ENCODE measurements around the gene ARHGEF38.

The ARHGEF38 gene

DNA sequence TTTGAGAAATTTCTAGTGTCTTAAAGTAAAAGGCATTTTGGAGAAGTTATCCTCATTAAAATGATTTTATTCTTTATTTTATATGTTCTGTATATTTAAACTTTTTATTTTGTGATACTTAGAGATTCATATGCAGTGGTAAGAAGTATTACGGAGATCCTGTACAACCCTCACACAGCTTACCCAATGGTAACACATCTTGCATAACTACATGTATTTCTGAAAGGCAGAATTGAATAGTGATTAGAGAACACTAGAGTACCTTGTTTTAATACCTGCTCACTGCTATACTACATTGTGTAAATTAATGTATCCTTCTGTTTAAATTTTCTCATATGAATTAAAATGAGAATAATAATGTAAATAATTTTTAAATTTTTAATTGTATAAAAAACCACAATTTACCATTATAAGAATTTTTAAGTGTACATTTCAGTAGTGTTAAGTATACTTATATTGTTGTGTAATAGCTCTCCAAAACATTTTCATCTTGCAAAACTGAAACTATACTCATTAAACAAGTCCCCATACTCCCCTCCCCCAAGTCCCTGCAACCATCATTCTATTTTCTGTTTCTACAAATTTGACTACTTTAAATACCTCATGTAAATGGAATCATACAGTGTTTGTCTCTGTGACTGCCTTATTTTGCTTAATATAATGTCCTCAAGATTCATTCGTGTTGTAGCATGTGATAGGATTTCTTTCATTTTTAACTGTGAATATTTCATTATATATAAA is 110.7 kb downstream of the ARHGEF38 start:
- TF ChIP-seq, protein P1, sequence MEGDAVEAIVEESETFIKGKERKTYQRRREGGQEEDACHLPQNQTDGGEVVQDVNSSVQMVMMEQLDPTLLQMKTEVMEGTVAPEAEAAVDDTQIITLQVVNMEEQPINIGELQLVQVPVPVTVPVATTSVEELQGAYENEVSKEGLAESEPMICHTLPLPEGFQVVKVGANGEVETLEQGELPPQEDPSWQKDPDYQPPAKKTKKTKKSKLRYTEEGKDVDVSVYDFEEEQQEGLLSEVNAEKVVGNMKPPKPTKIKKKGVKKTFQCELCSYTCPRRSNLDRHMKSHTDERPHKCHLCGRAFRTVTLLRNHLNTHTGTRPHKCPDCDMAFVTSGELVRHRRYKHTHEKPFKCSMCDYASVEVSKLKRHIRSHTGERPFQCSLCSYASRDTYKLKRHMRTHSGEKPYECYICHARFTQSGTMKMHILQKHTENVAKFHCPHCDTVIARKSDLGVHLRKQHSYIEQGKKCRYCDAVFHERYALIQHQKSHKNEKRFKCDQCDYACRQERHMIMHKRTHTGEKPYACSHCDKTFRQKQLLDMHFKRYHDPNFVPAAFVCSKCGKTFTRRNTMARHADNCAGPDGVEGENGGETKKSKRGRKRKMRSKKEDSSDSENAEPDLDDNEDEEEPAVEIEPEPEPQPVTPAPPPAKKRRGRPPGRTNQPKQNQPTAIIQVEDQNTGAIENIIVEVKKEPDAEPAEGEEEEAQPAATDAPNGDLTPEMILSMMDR (IDR thresholded peaks at IDR 0.05; ENCODE audit: extremely low read depth, insufficient read depth, missing control alignments), result no peak
- no peak for DNase-seq (ENCODE audit: low spot score)
- in situ Hi-C loops (cut with MboI; ENCODE audit: low pct_unique_long_range_greater_than_20kb, low sequenced_read_pairs, unreplicated experiment), result no loop called here

DNA sequence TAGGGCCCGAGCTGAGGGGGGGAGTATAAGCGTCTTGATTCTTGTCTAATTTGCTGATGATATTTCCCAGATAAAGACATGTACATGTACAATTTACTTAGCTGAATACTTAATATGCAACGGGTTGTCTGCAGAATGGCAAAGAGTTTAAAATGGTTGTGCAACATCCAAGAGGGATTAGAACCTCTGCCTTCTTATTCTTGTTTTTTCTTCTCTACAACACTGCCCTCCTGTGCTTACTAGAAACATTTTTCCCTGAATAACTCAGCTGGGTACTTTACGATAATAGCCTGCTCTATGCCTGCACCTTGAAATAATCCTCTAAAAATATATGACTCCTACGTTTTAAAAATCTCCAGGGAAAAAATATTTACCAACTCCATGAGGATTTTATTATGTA is 114.3 kb downstream of the ARHGEF38 start:
- in situ Hi-C loops (cut with MboI; ENCODE audit: low pct_unique_long_range_greater_than_20kb, low sequenced_read_pairs, unreplicated experiment), result no loop called here
- DNase-seq (ENCODE audit: low spot score), result peak; percentile 36
- TF ChIP-seq, protein P1 (IDR thresholded peaks at IDR 0.05; ENCODE audit: extremely low read depth, insufficient read depth, missing control alignments), result peak; percentile 37

DNA sequence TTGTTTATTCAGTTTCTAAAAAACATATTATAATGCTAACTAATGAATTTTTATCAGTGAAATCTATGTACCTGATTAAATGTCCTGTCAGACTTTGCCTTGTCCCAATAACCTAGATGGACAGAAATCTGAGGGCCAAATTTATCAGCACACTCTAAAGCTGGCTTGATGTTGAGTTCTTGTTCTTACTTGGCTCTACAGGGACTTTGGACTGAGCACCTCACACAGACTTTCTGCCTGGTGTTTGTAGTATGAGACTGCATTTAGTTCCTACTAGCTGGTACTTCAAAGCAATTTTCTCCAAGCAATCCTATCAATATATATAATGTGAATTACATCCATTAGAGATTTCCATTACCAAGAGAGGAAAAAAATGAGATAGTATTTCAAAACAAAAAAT is 118.3 kb downstream of the ARHGEF38 start:
- in situ Hi-C loops (cut with MboI; ENCODE audit: low pct_unique_long_range_greater_than_20kb, low sequenced_read_pairs, unreplicated experiment), result no loop called here
- TF ChIP-seq, protein P1 (IDR thresholded peaks at IDR 0.05; ENCODE audit: extremely low read depth, insufficient read depth, missing control alignments), result no peak
- DNase-seq (ENCODE audit: low spot score), result no peak

DNA sequence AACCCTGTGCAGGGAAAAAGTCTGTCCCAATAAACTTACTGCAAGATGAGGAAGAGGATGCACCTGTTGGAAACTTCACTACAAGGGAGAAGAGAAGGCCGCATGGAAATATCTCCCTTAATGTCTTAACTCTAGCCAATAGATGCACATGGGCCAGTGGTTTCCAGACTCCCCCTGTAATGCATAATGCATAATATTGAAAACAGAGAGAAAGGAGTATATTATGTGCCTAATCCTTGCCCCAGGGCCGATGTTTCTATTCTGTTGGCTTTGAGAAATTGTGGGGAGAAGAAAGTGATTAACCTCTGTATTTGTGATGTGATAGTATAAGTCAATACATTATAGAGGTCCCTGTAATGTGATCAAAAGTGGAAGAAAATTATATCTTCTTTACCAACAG is 118.9 kb downstream of the ARHGEF38 start:
- TF ChIP-seq, protein P1 (IDR thresholded peaks at IDR 0.05; ENCODE audit: extremely low read depth, insufficient read depth, missing control alignments), result no peak
- DNase-seq (ENCODE audit: low spot score), result no peak
- in situ Hi-C loops (cut with MboI; ENCODE audit: low pct_unique_long_range_greater_than_20kb, low sequenced_read_pairs, unreplicated experiment), result no loop called here

DNA sequence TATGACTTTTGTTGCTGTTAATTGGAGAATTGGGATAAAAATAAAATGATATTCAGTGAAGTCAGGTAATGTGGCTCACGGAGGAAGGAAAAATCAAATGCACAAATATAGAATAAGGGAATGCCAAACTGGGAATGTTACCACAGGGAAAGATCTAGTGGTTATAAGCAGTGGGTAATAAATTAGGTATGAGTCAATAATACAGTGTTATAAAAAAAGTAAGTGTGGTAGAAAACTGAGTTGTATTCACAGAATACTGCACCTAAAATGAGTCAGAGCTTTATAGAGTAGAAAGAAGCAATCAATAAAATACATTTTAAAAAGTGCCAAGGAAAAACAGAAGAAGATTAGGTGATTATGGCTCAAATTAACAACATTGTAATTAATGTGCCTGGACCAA is 121.6 kb downstream of the ARHGEF38 start:
- in situ Hi-C loops (cut with MboI; ENCODE audit: low pct_unique_long_range_greater_than_20kb, low sequenced_read_pairs, unreplicated experiment), result no loop called here
- no peak for DNase-seq (ENCODE audit: low spot score)
- TF ChIP-seq, protein P1 (IDR thresholded peaks at IDR 0.05; ENCODE audit: extremely low read depth, insufficient read depth, missing control alignments), result no peak

DNA sequence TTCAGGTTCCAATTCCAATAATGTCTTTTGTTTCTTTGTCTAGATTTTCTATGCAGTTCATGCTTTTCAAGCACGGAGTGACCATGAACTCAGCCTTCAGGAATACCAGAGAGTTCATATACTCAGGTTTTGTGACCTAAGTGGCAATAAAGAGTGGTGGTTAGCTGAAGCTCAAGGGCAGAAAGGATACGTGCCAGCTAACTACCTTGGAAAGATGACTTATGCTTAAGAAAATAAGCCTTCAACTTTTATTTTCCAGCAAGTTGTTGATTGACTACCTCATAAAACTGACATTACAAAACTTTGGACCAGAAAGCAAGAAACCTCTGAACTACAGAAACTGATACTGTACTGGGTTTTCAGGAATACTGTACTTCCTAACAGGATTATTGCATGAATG is 125.3 kb downstream of the ARHGEF38 start:
- TF ChIP-seq, protein P1 (IDR thresholded peaks at IDR 0.05; ENCODE audit: extremely low read depth, insufficient read depth, missing control alignments), result no peak
- in situ Hi-C loops (cut with MboI; ENCODE audit: low pct_unique_long_range_greater_than_20kb, low sequenced_read_pairs, unreplicated experiment), result no loop called here
- DNase-seq (ENCODE audit: low spot score), result no peak

All from GM13977 (cell line).